ENCODE results near the gene HDAC11. TPM values are rescaled to one million over a fixed set of nuclear protein-coding genes. Genes with fewer than 3 reads are reported as not detected.
"Not testable (repeated sequence)": the region's sequence is repeated elsewhere in the genome, so short reads cannot be mapped to it uniquely, and the experiment has no call there.

HDAC11 gene, protein sequence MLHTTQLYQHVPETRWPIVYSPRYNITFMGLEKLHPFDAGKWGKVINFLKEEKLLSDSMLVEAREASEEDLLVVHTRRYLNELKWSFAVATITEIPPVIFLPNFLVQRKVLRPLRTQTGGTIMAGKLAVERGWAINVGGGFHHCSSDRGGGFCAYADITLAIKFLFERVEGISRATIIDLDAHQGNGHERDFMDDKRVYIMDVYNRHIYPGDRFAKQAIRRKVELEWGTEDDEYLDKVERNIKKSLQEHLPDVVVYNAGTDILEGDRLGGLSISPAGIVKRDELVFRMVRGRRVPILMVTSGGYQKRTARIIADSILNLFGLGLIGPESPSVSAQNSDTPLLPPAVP
- total RNA-seq = 10.2 TPM

DNA sequence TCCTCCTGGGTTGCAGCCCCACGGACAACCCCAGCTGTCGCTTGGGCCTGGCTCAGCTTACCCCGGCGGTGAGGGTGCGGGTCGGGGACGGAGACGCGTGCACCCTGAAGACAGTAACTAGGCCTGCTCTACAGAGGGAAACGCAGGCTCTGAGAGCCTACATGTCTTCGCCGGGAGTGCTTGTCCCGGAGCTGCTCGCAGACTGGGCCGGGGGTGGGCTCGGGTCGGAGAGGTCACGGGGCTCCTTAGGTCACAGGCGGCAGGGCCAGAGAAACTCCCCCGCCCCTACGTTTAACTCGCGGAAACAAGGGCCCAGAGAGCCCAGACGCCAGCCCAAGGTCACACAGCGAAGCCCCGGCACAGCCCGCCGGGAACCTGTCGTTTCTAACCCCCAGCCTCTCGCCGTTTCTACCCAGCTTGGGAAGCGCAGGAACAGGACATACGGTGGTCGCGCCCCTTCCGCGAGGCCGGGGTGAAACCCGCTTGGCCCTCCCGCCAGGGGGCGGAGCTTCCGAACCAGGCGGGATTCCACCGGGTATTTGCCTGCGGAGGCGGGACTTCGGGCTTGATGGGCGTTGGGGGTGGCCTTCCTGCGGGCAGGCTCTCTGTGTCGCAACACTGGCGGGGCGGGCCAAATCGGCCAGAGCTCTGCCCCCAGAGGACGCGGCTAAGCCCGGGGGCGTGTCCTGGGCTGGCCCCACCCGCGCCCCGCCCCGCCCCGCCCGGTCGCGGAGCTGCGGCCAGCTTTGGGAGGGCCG is at the start of gene HDAC11:
HDAC11 (plus strand) TSS at position 725 of the 758 bp plus-strand sequence. CDS start 42 bp downstream, outside the sequence.
- DNase-seq (ENCODE audit: low spot score in 2 of 2) (peak; percentile 99 to 100), FAIRE-seq (no peak)

DNA sequence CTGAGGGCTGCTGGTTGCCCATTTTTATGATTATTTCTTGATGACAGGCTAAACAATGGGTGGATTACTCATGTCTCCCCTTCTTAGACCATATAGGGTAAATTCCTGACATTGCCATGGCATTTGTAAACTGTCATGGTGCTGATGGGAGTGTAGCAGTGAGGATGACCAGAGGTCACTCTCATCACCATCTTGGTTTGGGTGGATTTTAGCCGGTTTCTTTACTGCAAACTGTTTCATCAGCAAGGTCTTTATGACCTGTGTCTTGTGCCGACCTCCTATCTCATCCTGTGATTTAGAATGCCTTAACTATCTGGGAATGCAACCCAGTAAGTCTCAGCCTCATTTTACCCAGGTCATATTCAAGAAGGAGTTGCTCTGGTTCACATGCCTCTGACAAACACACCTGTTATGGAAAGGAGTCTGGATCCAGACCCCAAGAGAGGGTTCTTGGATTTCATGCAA is 49.7 kb upstream of the HDAC11 start:
- DNase-seq (ENCODE audit: low spot score in 2 of 2); FAIRE-seq: not testable (repeated sequence)

DNA sequence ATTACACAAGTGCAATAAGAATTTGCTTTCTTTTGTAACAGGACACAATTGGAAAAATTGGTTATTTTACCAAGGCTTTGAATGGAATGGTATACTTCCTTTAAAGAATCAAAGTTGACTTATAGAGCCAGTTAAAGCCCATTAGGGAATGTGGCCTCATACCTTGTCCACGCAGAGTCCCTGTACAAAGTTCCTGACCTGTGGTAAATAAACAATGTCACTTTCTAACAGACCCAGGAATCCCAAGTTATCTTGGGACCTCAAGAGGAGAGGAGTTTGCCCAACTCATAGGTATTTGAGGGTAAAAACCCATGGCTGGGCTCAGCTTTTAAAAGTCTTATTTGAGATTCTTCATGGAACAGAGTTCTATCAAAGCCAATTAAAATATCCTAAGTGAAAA is 48.0 kb upstream of the HDAC11 start:
- no peak for FAIRE-seq
- no peak for DNase-seq (ENCODE audit: low spot score in 2 of 2)

DNA sequence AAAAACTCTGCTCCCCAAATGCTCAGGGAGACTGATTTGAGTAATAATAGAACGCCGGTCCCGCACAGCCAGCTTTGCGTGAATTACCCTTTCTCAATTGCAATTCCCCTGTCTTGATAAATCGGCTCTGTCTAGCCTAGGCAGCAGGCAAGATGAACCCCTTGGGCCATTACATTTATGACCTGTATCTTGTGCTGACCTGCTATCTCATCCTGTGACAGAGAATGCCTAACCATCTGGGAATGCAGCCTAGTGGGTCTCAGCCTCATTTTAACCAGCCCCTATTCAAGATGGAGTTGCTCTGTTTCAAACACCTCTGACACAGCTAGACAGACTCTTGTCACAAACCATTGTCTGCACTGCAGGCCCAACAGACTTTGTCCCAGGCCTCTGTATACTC is 46.2 kb upstream of the HDAC11 start:
- DNase-seq (ENCODE audit: low spot score in 2 of 2) (no peak), FAIRE-seq (no peak)

DNA sequence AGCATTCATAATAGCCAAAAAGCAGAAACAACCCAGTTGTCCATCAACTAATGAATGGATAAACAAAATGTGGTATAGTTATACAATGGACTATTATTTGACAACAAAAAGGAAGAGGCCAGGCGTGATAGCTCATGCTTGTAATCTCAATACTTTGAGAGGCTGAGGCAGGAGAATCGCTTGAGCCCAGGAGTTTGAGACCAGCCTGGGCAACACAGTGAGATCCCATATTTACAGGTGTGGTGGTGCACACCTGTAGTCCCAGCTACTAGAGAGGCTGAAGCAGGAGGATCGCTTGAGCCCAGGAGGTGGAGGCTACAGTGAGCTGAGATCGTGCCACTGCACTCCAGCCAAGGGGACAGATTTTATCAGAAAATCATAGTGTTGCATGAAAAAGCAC is 43.9 kb upstream of the HDAC11 start:
- not testable (repeated sequence) for FAIRE-seq; DNase-seq (ENCODE audit: low spot score in 2 of 2)

DNA sequence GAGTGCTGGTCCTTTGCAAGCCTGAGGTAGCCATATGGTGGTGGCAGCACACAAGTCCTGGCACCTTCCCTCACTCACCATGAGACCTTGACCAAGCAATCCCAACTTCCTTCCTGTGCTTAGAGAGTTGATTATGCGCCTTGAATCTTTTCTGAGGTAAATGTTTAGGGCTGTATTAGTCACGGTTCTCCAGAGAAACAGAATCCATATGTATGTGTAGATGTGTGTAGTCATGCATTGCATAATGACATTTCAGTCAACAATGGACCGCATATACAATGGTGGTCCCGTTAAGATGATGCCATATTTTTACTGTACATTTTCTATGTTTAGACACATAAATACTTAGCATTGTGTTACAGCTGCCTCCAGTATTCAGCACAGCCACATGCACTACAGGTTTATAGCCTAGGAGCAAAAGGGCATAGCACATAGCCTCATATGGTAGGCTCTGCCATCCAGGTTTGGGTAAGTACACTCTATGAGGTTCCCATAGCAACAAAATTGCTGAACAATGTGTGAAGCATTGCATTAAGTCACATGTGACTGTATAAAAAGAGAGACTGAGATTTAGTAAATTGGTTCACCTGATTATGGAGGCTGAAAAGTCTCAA is 39.8 kb upstream of the HDAC11 start:
- FAIRE-seq = no peak
- no peak for DNase-seq (ENCODE audit: low spot score in 2 of 2)

DNA sequence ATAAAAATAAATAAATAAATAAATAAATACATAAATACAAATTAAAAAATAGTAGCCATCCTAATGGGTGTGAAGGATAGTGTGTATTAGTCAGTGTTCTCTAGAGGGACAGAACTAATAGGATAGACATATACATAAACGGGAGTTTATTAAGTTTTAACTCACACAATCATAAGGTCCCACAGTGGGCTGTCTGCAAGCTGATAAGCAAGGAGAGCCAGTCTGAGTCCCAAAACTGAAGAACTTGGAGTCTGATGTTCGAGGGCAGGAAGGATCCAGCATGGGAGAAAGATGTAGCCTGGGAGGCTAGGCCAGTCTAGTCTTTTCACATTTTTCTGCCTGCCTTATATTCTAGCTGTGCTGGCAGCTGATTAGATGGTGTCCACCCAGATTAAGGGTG is 37.2 kb upstream of the HDAC11 start:
- DNase-seq (ENCODE audit: low spot score in 2 of 2); FAIRE-seq: not testable (repeated sequence)

DNA sequence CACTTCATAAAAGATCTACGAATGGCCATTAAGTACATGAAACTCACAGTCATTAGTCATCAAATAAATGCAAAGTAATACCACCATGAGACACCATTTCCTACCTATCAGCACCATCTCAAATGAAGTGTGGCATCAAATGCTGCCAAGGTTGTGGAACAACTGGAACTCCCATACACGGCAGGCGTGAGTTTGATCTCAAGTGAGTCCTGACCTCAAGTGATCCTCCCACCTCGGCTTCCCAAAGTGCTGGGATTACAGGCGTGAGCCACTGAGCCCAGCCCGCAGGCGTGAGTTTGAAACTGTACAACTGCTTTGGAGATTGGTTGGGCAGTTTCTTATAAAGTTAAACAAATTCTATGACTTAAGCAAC is 28.8 kb upstream of the HDAC11 start:
- FAIRE-seq = no peak
- DNase-seq (ENCODE audit: low spot score in 2 of 2) = no peak

DNA sequence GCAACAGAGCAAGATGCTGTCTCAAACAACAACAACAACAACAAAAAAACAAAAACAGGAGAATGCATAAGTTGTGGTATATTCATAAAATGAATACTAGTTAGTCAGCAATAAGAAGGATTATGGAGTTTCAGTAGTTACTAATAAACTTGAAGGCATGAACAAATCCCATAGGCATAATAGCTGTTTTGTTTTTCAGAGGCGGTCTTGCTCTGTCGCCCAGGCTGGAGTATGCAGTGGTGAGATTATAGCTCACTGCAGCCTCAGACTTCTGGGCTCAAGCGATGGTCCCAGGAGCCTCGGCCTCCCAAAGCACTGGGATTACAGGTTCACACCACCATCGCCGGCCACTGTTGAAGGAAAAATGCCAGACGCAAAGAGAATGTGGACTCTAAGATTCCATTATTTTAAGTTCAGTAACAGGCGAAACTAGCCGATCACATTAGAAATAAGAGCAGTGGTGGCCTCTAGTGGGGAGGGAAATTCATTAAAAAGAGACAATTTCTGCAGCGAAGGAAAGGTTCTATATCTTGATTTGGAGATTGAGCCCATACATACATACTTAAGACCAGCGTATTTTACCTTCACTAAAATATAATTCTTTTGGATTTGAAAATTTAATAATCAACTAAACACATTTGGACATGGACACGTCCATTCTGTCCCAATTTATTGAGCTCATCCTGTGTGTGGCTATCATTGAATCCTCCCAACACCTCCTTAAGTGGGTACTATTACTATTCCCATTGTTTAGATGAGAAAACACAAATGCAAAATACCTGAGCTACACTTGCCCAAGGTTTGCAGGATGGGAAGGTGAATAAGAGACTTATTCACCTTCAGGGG is 27.4 kb upstream of the HDAC11 start:
- FAIRE-seq (no peak), DNase-seq (ENCODE audit: low spot score in 2 of 2) (peak; percentile 33 to 51)

DNA sequence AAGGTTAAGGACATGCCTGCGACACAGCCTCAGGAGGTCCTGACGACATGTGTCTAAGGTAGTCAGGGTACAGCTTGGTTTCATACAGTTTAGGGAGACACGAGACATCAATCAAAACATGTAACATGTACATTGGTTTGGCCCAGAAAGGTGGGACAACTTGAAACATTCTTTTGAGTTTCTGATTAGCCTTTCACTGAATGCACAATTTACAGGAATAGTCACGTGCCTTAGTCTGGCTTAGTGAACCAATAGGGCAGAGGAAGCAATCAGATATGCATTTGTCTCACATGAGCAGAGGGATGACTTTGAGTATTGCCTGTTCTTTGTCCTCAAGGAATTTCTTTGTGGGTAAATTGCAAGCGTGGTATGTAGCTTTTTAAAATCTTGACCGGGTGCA is 24.5 kb upstream of the HDAC11 start:
- no peak for DNase-seq (ENCODE audit: low spot score in 2 of 2)
- FAIRE-seq = no peak

DNA sequence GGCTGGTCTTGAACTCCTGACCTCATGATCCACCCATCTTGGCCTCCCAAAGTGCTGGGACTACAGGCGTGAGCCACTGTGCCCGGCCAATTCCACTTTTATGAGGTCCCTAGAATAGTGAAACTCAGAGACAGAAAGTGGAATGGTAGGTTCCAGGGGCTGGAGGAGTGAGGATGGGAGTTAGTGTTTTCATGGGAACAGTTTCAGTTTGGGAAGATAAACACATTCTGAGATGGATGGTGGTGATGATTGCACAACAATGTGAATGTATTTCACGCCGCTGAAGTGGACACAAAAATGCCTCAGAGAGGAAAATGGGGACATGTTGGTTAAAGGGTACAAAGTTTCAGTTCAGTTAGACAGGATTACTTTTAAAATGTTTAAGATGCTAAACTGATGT is 22.5 kb upstream of the HDAC11 start:
- DNase-seq (ENCODE audit: low spot score in 2 of 2) (no peak), FAIRE-seq (no peak)

DNA sequence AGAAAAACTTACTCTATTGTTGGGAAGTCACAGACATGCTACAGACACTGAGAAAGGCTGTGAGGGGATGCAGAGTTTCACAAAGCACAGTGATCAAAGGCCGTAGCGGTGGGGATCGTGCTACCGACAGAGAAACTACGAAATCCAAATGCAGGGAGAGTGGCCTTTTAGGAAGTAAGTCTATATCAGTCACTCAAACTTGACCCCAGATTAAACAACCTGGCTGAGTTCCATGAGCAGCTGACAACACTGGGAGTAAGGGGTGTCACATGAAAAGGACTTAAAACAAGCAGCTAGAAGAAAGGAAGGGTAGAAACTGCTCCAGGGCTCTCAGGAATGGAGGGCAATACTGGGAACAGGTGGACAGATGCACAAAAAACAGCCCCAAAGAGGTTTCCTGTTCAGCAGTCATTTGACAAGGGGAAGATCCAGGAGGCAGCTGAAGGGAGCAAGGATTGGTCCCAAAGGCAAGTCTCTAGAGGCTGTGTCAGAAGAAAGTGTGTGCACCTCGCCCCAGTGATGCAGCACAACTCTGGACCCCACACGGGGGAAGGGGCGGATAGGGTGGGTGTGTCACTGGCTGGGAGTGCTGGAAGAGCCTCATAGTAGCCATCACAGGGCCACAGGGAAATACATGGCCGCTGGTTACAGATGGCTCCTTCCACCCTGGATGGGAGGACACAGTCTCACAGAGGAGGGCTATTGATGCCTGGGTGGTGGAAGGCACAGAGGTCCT is 20.3 kb upstream of the HDAC11 start:
- DNase-seq (ENCODE audit: low spot score in 2 of 2) (no peak), FAIRE-seq (no peak)

DNA sequence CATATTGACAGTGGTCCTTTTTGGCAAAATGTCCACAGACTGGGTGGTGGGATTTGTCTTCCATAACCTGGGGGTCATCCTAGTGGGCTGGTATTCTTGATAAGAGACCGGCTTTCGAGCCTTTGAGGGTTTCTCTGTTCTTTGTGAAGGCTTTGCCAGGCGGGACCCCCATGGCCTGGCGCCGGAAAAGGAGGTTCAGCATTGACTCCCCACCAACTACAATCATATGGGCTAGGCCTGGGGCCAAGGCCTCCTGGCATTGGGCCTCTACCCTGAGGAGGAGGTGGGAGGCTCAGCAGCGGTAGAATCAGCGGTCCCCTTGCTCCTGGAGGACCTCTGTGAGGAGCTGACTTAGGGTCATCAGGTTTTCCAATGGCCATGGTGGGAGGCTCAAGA is 19.8 kb upstream of the HDAC11 start:
- DNase-seq (ENCODE audit: low spot score in 2 of 2) (no peak), FAIRE-seq (no peak)

DNA sequence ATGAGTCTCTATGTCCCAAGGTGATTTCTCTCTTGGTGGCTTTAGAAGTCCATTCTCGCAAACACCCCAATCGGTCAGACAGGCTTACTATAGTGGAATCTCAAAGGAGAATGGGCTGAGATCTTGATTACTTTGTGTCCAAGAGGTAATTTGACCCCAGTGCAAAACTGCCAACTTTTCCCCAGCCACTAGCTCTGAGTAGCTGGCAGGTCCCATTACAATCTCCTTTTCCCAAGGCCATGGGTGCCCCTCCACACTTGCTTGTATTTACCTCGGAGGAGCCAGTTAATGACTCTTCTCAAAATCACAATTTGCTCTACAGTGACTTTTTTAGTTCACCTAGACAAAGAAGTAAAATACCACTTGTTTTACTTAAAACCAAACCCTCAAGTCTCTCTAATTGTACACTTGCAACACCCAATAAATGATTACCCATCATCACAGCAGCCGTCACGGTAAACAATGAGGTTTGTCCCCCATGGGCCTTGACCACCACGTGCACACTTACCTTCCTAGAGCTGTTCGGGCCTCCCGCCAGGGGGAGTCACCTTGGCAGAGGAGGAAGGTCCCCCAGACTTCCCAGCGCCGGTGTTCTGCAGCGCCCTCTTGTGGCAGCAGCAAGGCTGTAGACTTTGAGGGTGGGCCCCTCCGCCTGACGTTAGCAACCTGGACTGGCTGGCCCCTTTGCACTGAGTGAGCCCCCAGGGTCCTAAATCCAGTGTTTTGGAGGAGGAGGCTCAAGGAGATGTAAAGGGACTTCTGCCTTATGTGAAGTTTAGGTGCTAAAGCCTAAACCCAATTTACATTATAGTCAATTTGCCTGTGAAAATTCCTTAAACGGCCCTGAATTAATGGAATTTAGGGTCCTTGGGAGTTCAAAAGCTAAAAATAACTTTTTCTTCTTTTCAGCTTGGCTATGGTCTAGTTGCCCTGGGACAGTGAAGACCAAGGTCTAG is 18.7 kb upstream of the HDAC11 start:
- FAIRE-seq (no peak), DNase-seq (ENCODE audit: low spot score in 2 of 2) (no peak)

DNA sequence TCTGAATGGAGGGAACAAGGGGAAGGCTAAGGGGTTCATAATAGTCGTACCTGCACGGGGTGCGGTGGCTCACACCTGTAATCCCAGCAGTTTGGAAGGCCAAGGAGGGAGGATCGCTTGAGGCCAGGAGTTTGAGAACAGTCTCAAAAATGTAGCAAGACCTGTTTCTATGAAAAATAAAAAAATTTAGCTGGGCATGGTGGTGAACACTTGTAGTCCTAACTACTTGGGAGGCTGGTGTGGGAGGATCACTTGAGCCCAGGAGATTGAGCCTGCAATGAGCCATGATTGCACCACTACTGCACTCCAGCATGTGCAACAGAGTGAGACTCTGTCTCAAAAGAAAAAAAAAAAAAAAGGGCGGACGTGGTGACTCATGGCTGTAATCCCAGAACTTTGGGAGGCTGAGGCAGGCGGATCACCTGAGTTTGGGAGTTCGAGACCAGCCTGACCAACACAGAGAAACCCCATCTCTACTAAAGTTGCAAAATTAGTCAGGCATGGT is 17.9 kb upstream of the HDAC11 start:
- no peak for DNase-seq (ENCODE audit: low spot score in 2 of 2)
- no peak for FAIRE-seq

DNA sequence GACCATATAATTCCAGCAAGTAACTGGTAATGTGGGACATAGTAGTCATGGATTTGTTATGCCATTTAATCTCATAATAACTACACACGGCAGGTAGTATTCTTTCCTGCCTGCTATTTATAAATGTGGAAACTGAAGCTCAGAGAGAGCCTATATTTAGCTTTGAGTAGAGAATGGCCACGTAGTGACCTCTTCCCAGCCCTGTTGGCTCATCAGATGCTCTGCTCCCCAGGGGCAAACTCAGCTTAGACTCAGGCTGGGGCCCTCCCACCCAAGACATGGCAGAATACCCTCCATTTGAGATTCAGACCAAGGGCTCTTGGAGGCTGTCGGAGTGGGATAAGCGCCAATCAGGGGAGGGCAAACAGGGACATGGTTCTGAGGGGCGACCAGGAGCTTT is 17.3 kb upstream of the HDAC11 start:
- FAIRE-seq (no peak), DNase-seq (ENCODE audit: low spot score in 2 of 2) (no peak)

DNA sequence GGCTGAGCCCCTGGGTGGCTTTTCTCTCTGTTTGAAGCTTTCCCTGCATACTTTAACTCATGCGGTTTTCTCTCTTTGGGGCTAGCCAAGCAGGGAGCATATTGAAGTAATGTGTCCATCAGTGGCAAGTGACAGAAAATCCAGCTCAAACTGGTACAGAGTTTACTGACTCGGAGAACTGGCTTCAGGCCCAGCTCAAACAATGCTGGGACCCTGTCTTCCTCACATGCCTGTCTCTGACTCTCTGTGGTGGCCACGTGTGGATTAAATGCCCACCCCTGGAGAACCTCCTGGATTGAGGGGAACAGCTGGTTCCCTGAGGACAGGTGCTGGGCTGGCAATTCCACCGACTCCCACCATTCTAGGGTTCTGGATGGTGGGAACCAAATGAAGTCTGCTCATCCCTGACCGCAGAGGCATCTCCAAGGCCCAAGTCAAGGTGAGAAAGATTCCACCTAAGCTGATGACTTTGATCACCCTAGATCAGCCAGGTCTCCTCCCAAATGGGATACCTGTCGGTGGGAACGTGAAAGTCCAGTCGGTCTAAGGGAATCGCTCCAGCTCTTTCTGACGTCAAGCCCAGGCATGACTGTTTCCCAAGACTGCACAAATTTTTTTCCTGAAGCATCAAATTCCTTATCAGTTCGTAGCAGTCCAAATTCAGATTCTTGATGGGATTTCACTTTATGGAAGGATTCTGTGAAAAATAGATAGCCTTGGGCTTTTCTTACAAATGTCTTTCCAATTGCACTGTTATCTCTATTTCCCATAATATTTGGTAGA is 16.3 kb upstream of the HDAC11 start:
- FAIRE-seq (no peak), DNase-seq (ENCODE audit: low spot score in 2 of 2) (no peak)

Measured in frontal cortex (tissue), 4 donors.